IMR-90 (cell line): ENCODE measurements around the gene PYGM. TPM values are rescaled to one million over a fixed set of nuclear protein-coding genes. Genes with fewer than 3 reads are reported as not detected.

Experiments used
- ATAC-seq: fragments of 200-7000 bp; cut with Tn5 transposase; 2 replicates; pipeline ENCODE4 v1.9.1; 2020; ENCODE audit warnings: low read depth, mild to moderate bottlenecking, moderate library complexity
- BruUV-seq: library from RNA; stranded (reverse); fragments of 400-500 nt; replicated peaks from 2 replicates; lab custom pipeline; 2021; lab: Mats Ljungman, UMichigan
- CTCF ChIA-PET: fragments of 300-600 bp; formaldehyde crosslinking; extraction: SDS; loops from one replicate; lab custom pipeline; 2021; ENCODE audit warnings: antibody characterized with exemption; lab: Yijun Ruan, JAX
- POLR2A ChIA-PET: fragments of 300-600 bp; sonication (Branson Sonifier 250); formaldehyde crosslinking; loops from one replicate; lab custom pipeline; 2022; ENCODE audit warnings: antibody characterized with exemption; ENCODE audit not compliant: unreplicated experiment; lab: Charles Lee
- DNase-seq: peaks from one replicate; pipeline ENCODE4 v3.0.0; 2013
- H2AFZ ChIP-seq: replicated peaks from 2 replicates; pipeline ENCODE3; 2013; ENCODE audit warnings: low read length, mild to moderate bottlenecking; ENCODE audit not compliant: poor library complexity
- H2AK5ac ChIP-seq: 2 replicates; pipeline ENCODE4 v1.6.1; 2013; ENCODE audit warnings: low read depth, low read length, inconsistent platforms
- H2AK9ac ChIP-seq: replicated peaks from 2 replicates; pipeline ENCODE3; 2013; ENCODE audit warnings: mild to moderate bottlenecking, low read depth, low read length, moderate library complexity; ENCODE audit not compliant: poor library complexity
- H2BK120ac ChIP-seq: 2 replicates; pipeline ENCODE4 v1.6.1; 2013; ENCODE audit warnings: low read depth, low read length, inconsistent platforms
- H2BK15ac ChIP-seq: 3 replicates; pipeline ENCODE4 v1.6.1; 2013; ENCODE audit warnings: low read depth, low read length, inconsistent platforms
- H2BK20ac ChIP-seq: 2 replicates; pipeline ENCODE4 v1.6.1; 2013; ENCODE audit warnings: low read depth, mild to moderate bottlenecking, inconsistent platforms, low read length, moderate library complexity
- H2BK5ac ChIP-seq: 2 replicates; pipeline ENCODE4 v1.6.1; 2013; ENCODE audit warnings: mild to moderate bottlenecking, low read depth, low read length, inconsistent platforms; ENCODE audit not compliant: poor library complexity, severe bottlenecking
- H3K14ac ChIP-seq: replicated peaks from 2 replicates; pipeline ENCODE4 v1.6.1; 2013; ENCODE audit warnings: low read depth, low read length, inconsistent platforms
- H3K18ac ChIP-seq: 2 replicates; pipeline ENCODE4 v1.6.1; 2013; ENCODE audit warnings: low read depth, low read length, control low read depth
- H3K23ac ChIP-seq: 2 replicates; pipeline ENCODE4 v1.6.1; 2013; ENCODE audit warnings: low read depth, low read length, inconsistent platforms
- H3K27ac ChIP-seq: 2 replicates; pipeline ENCODE4 v1.5.1; 2013; ENCODE audit warnings: mild to moderate bottlenecking, control low read depth, low read length; ENCODE audit not compliant: insufficient read depth
- H3K27me3 ChIP-seq: 2 replicates; pipeline ENCODE4 v1.6.1; 2013; ENCODE audit warnings: low read length; ENCODE audit not compliant: control insufficient read depth, insufficient read depth
- H3K36me3 ChIP-seq: 2 replicates; pipeline ENCODE4 v1.6.1; 2013; ENCODE audit warnings: low read length, mixed read lengths; ENCODE audit not compliant: control insufficient read depth, insufficient read depth
- H3K4ac ChIP-seq: 2 replicates; pipeline ENCODE4 v1.6.1; 2013; ENCODE audit warnings: low read depth, low read length, inconsistent platforms
- H3K4me1 ChIP-seq: 2 replicates; pipeline ENCODE4 v1.6.1; 2013; ENCODE audit warnings: low read length, mixed read lengths; ENCODE audit not compliant: control insufficient read depth, insufficient read depth
- H3K4me2 ChIP-seq: 2 replicates; pipeline ENCODE4 v1.6.1; 2013; ENCODE audit warnings: low read depth, mild to moderate bottlenecking, control low read depth, low read length, moderate library complexity
- H3K4me3 ChIP-seq: 2 replicates; pipeline ENCODE4 v1.5.1; 2013; ENCODE audit warnings: low read depth, mild to moderate bottlenecking, control low read depth, low read length, moderate library complexity; ENCODE audit not compliant: insufficient read depth
- H3K56ac ChIP-seq: 2 replicates; pipeline ENCODE4 v1.6.1; 2013; ENCODE audit warnings: low read length, inconsistent platforms; ENCODE audit not compliant: insufficient read depth; ENCODE audit errors: extremely low read depth
- H3K79me1 ChIP-seq, 2 experiments: 2 replicates each; pipeline ENCODE4 v1.6.1; 2013; ENCODE audit warnings: low read length in 2 of 2, inconsistent platforms in 1 of 2, low read depth in 1 of 2
- H3K9ac ChIP-seq: 2 replicates; pipeline ENCODE4 v1.6.1; 2013; ENCODE audit warnings: low read depth, low read length, control low read depth
- H3K9me1 ChIP-seq: 2 replicates; pipeline ENCODE4 v1.6.1; 2013; ENCODE audit warnings: low read length, inconsistent platforms; ENCODE audit not compliant: insufficient read depth
- H3K9me3 ChIP-seq: 2 replicates; pipeline ENCODE4 v1.6.1; 2013; ENCODE audit warnings: low read length; ENCODE audit not compliant: control insufficient read depth, insufficient read depth
- H4K20me1 ChIP-seq: 2 replicates; pipeline ENCODE4 v1.6.1; 2013; ENCODE audit warnings: low read length, inconsistent platforms; ENCODE audit not compliant: insufficient read depth
- H4K5ac ChIP-seq: 2 replicates; pipeline ENCODE4 v1.6.1; 2013; ENCODE audit warnings: mild to moderate bottlenecking, low read depth, low read length, control low read depth
- H4K8ac ChIP-seq, 2 experiments: 2 replicates each; pipeline ENCODE4 v1.6.1; 2013; ENCODE audit warnings: low read depth in 2 of 2, low read length in 2 of 2, control low read depth in 1 of 2, inconsistent platforms in 1 of 2
- H4K91ac ChIP-seq: 2 replicates; pipeline ENCODE4 v1.6.1; 2013; ENCODE audit warnings: low read depth, low read length, inconsistent platforms; ENCODE audit not compliant: insufficient read depth
- CEBPB ChIP-seq: IDR thresholded peaks from 2 replicates; pipeline ENCODE4 v1.6.1; 2012; ENCODE audit warnings: low read depth, low read length, improper control_type of control experiment
- CHD1 ChIP-seq: IDR thresholded peaks from 2 replicates; pipeline ENCODE4 v1.6.1; 2012; ENCODE audit warnings: low read depth, low read length, improper control_type of control experiment
- CTCF ChIP-seq: conservative IDR thresholded peaks from 2 replicates; pipeline ENCODE4 v1.5.1; 2012; ENCODE audit warnings: mild to moderate bottlenecking, low read depth, low read length, improper control_type of control experiment
- ELK1 ChIP-seq: fragments of 150-350 bp; IDR thresholded peaks from 2 replicates; pipeline ENCODE4 v1.6.1; 2016; ENCODE audit warnings: low read depth, mild to moderate bottlenecking, low read length, moderate library complexity, borderline replicate concordance
- FOS ChIP-seq: fragments of 150-350 bp; IDR thresholded peaks from 2 replicates; pipeline ENCODE4 v1.6.1; 2016; ENCODE audit warnings: low read depth, low read length
- MAFK ChIP-seq: IDR thresholded peaks from 2 replicates; pipeline ENCODE4 v1.6.1; 2012; ENCODE audit warnings: low read depth, low read length, improper control_type of control experiment
- MAZ ChIP-seq: IDR thresholded peaks from 2 replicates; pipeline ENCODE4 v1.6.1; 2012; ENCODE audit warnings: low read depth, mild to moderate bottlenecking, low read length, improper control_type of control experiment, moderate library complexity, borderline replicate concordance
- MXI1 ChIP-seq: IDR thresholded peaks from 2 replicates; pipeline ENCODE4 v1.6.1; 2012; ENCODE audit warnings: low read depth, mild to moderate bottlenecking, low read length, moderate library complexity, borderline replicate concordance
- NFE2L2 ChIP-seq: fragments of 150-350 bp; IDR thresholded peaks from 2 replicates; pipeline ENCODE4 v1.6.1; 2016; ENCODE audit warnings: low read depth, mild to moderate bottlenecking, low read length
- POLR2A ChIP-seq: IDR thresholded peaks from 2 replicates; pipeline ENCODE4 v1.6.1; 2012; ENCODE audit warnings: mild to moderate bottlenecking, low read depth, low read length
- RCOR1 ChIP-seq: IDR thresholded peaks from 2 replicates; pipeline ENCODE4 v1.6.1; 2012; ENCODE audit warnings: mild to moderate bottlenecking, low read length, improper control_type of control experiment; ENCODE audit not compliant: insufficient replicate concordance
- RFX5 ChIP-seq: IDR thresholded peaks from 2 replicates; pipeline ENCODE4 v1.8.0; 2012; ENCODE audit warnings: low read depth, mild to moderate bottlenecking, low read length, moderate library complexity
- SMC3 ChIP-seq: fragments of 150-350 bp; IDR thresholded peaks from 2 replicates; pipeline ENCODE4 v1.6.1; 2016; ENCODE audit warnings: low read depth, mild to moderate bottlenecking, antibody characterized with exemption, low read length, moderate library complexity
- USF2 ChIP-seq: fragments of 150-350 bp; IDR thresholded peaks from 2 replicates; pipeline ENCODE4 v1.6.1; 2017; ENCODE audit warnings: mild to moderate bottlenecking, antibody characterized with exemption, low read length, low read depth
- WGBS, 2 experiments: methylation state at CpG; one replicate each; pipeline versions ENCODE4 v1.1.5 to v1.1.7; 2013; ENCODE audit warnings: missing lambda C conversion rate in 2 of 2; ENCODE audit not compliant: insufficient read length in 1 of 2; ENCODE audit errors: extremely low coverage in 2 of 2; 5-methylcytosine and 5-hydroxymethylcytosine counted together
- dilution Hi-C: fragments of 300-500 bp; cut with HindIII; formaldehyde crosslinking; loops from one replicate; pipeline ENCODE4 v1.14.3; 2018; ENCODE audit warnings: low sequenced_read_pairs; ENCODE audit not compliant: unreplicated experiment
- in situ Hi-C: fragments of 300-500 bp; cut with MboI; formaldehyde crosslinking; loops from 3 replicates; pipeline ENCODE4 v1.14.3; 2019; ENCODE audit warnings: low sequenced_read_pairs, inconsistent platforms, mixed read lengths
- intact Hi-C: fragments of 100-400 bp; cut with micrococcal nuclease; formaldehyde crosslinking; loops from 2 replicates; pipeline ENCODE4 v1.10.0; 2022
- polyA plus RNA-seq, 3 experiments: library from polyadenylated mRNA; depleted of rRNA; stranded (reverse); fragments of >200 nt; gene quantifications; 2 replicates each; pipeline ENCODE4 v1.2.3, GENCODE V29; 2012; ENCODE audit warnings: low replicate concordance in 1 of 3
- total RNA-seq: library from RNA; depleted of rRNA; stranded (reverse); fragments of >200 nt; gene quantifications from 2 replicates; pipeline ENCODE4 v1.2.3, GENCODE V29; 2012

The PYGM gene
- total and polyA plus RNA-seq, 2 of the 4 experiments (the other 2 are of a cell fraction): 0.18 to 0.21 TPM

GRCh38 chr11:64805481-64805880, 45.7 kb upstream of the PYGM start:
- no peaks in the 10 kb centered on the region for H4K20me1 ChIP-seq
- no peak overlapping the region for H2AK9ac ChIP-seq
- TF ChIP-seq MAZ (no peak), CHD1 (no peak), USF2 (no peak), RFX5 (no peak), ELK1 (no peak), MXI1 (no peak), CTCF (no peak), MAFK (no peak), RCOR1 (no peak), SMC3 (no peak), NFE2L2 (no peak), CEBPB (no peak), FOS (no peak), POLR2A (no peak)
- H3K23ac ChIP-seq: no peak overlapping the region
- no peak overlapping the region for H3K4me2 ChIP-seq
- no peak overlapping the region for H3K56ac ChIP-seq
- H2AK5ac ChIP-seq: no peak overlapping the region
- in situ Hi-C loops (no loop called here), intact Hi-C loops (no loop called here), dilution Hi-C loops (no loop called here)
- DNase-seq (no peak), ATAC-seq (no peak)
- H3K9me3 ChIP-seq: no peaks in the 10 kb centered on the region
- H2BK20ac ChIP-seq: no peak overlapping the region
- H2AFZ ChIP-seq: no peak overlapping the region
- H3K79me1 ChIP-seq: peaks cover 4 to 47% of the 10 kb centered on the region in 2 experiments; a peak in 3 of 4 replicates
- H3K9me1 ChIP-seq: peaks cover 21% of the 10 kb centered on the region
- no peak overlapping the region for H3K9ac ChIP-seq
- peaks cover 25% of the 10 kb centered on the region for H3K36me3 ChIP-seq
- BruUV-seq: no TSS peak
- H3K14ac ChIP-seq: no peak overlapping the region
- H4K8ac ChIP-seq: no peak overlapping the region
- WGBS, 2 experiments: no CpG with 5 or more reads among the region's 9 CpGs
- H2BK5ac ChIP-seq: no peak overlapping the region
- CTCF ChIA-PET: no interaction called here
- H3K27me3 ChIP-seq: no peaks in the 10 kb centered on the region
- no peak overlapping the region for H3K27ac ChIP-seq
- no peak overlapping the region for H3K18ac ChIP-seq
- no peak overlapping the region for H3K4ac ChIP-seq
- POLR2A ChIA-PET: no interaction called here
- H4K91ac ChIP-seq: no peak overlapping the region
- H2BK15ac ChIP-seq: no peak overlapping the region
- peaks cover 16% of the 10 kb centered on the region for H3K4me1 ChIP-seq
- H4K5ac ChIP-seq: no peak overlapping the region
- no peak overlapping the region for H3K4me3 ChIP-seq
- H2BK120ac ChIP-seq: no peak overlapping the region
